Stomach (tissue), 4 donors: ENCODE data around the gene SDSL.

Experiments used
- CTCF ChIP-seq, 7 experiments: fragments of 450-650 bp in 4 of 7; fragments of 200-600 bp in 3 of 7; sonication (generic) in 3 of 7; IDR thresholded peaks; one replicate each; pipeline ENCODE4 v1.5.1; 2016 to 2019; ENCODE audit warnings: antibody characterized with exemption in 7 of 7, control low read depth in 2 of 7, mild to moderate bottlenecking in 1 of 7
- POLR2A ChIP-seq, 4 donors: fragments of 450-650 bp; IDR thresholded peaks; one replicate each; pipeline ENCODE4 v1.6.1; 2016; ENCODE audit warnings: antibody characterized with exemption in 4 of 4, control low read depth in 2 of 4, mild to moderate bottlenecking in 1 of 4, moderate library complexity in 1 of 4
- POLR2AphosphoS5 ChIP-seq, 3 donors: sonication (generic); formaldehyde crosslinking; IDR thresholded peaks; one replicate each; pipeline ENCODE4 v1.6.1; 2016; ENCODE audit warnings: antibody characterized with exemption in 3 of 3

DNA sequence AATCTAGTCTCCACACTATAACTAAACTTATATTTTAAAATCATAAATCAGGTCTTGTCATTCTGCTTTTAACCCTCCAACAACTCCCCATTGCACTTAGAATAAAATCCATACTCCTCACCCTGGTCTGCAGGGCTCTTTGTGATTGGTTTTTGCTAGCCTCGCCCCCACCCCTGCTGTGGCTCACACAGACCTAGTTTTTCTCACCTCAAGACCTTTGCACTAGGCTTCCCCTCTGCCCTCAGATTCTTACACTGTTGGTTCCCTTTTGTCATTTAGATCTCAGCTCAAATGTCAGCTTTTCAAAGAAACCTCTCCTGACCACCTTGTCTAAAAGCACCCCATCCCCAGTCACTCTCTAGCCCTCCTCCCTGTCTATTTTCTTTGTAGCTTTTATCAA is 60.2 kb downstream of the SDSL start:
- TF ChIP-seq POLR2AphosphoS5 (IDR thresholded peaks at IDR 0.05) (no peak), POLR2A (IDR thresholded peaks at IDR 0.05) (no peak), CTCF (IDR thresholded peaks at IDR 0.05) (no peak)
